B cell (primary cell): Measurements from ENCODE around the gene PAQR6.

Experiments
- EZH2 ChIP-seq: IDR thresholded peaks from 2 replicates; pipeline ENCODE4 v1.6.1; 2012; ENCODE audit warnings: borderline replicate concordance, low read depth, mild to moderate bottlenecking, moderate library complexity, low read length; ENCODE audit not compliant: insufficient read depth, poor library complexity, severe bottlenecking
- TF ChIP-seq, protein P1 (sequence below): fragments of 200-600 bp; IDR thresholded peaks from one replicate; pipeline ENCODE4 v1.8.0; 2022; ENCODE audit warnings: antibody characterized with exemption, mild to moderate bottlenecking

- TF ChIP-seq, protein P1, sequence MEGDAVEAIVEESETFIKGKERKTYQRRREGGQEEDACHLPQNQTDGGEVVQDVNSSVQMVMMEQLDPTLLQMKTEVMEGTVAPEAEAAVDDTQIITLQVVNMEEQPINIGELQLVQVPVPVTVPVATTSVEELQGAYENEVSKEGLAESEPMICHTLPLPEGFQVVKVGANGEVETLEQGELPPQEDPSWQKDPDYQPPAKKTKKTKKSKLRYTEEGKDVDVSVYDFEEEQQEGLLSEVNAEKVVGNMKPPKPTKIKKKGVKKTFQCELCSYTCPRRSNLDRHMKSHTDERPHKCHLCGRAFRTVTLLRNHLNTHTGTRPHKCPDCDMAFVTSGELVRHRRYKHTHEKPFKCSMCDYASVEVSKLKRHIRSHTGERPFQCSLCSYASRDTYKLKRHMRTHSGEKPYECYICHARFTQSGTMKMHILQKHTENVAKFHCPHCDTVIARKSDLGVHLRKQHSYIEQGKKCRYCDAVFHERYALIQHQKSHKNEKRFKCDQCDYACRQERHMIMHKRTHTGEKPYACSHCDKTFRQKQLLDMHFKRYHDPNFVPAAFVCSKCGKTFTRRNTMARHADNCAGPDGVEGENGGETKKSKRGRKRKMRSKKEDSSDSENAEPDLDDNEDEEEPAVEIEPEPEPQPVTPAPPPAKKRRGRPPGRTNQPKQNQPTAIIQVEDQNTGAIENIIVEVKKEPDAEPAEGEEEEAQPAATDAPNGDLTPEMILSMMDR, result no peak
- no peak for TF ChIP-seq EZH2
These were observed 42.0 kb upstream of the PAQR6 start for GRCh38 chr1:156289857-156290256.
